ENCODE measurements around the gene SCMH1. TPM values are rescaled to one million over a fixed set of nuclear protein-coding genes. Genes with fewer than 3 reads are reported as not detected.

Gene SCMH1
- total and polyA plus RNA-seq, 2 experiments from 2014 or later: 48.1 to 52.3 TPM

- Histone ChIP-seq H3K9me2 (replicated peaks; ENCODE audit: insufficient read depth) (no peaks in the 10 kb centered on the region), H3K27ac (no peak overlapping the region), H3K27me3 (no peaks in the 10 kb centered on the region), H2AFZ (no peak overlapping the region), H3K4me1 (ENCODE audit: insufficient read depth) (no peaks in the 10 kb centered on the region), H3K4me3 (no peak overlapping the region), H4K20me1 (ENCODE audit: insufficient read depth, poor library complexity, severe bottlenecking) (no peaks in the 10 kb centered on the region), H3K9me3 (ENCODE audit: low read depth) (no peaks in the 10 kb centered on the region), H3K79me2 (no peaks in the 10 kb centered on the region), H3K4me2 (no peak overlapping the region), H3K36me3 (replicated peaks; ENCODE audit: insufficient read depth, low read depth) (no peaks in the 10 kb centered on the region)
- WGBS (ENCODE audit: low lambda C conversion rate, missing lambda C conversion rate): 91% methylated on average over 3 of the region's 3 CpGs
- TF ChIP-seq CTCF (IDR thresholded peaks at IDR 0.05; ENCODE audit: poor library complexity) (no peak), EZH2 (IDR thresholded peaks at IDR 0.05; ENCODE audit: borderline replicate concordance) (no peak), EZH2phosphoT487 (IDR thresholded peaks at IDR 0.05; ENCODE audit: low read depth, severe bottlenecking, unreplicated experiment) (no peak)
- DNase-seq (ENCODE audit: low spot score): no peak
Observed at GRCh38 chr1:41261926-41262618, 20.0 kb upstream of the SCMH1 start.

- DNase-seq (ENCODE audit: low spot score): no peak
- Histone ChIP-seq H3K79me2 (no peaks in the 10 kb centered on the region), H3K4me1 (ENCODE audit: insufficient read depth) (no peaks in the 10 kb centered on the region), H3K4me3 (no peak overlapping the region), H3K9me3 (ENCODE audit: low read depth) (no peaks in the 10 kb centered on the region), H3K36me3 (replicated peaks; ENCODE audit: insufficient read depth, low read depth) (no peaks in the 10 kb centered on the region), H3K27me3 (no peaks in the 10 kb centered on the region), H3K9me2 (replicated peaks; ENCODE audit: insufficient read depth) (no peaks in the 10 kb centered on the region), H3K4me2 (no peak overlapping the region), H2AFZ (no peak overlapping the region), H4K20me1 (ENCODE audit: insufficient read depth, poor library complexity, severe bottlenecking) (no peaks in the 10 kb centered on the region), H3K27ac (no peak overlapping the region)
- WGBS (ENCODE audit: low lambda C conversion rate, missing lambda C conversion rate): 92% methylated on average over 2 of the region's 2 CpGs
- no peak for TF ChIP-seq EZH2phosphoT487 (IDR thresholded peaks at IDR 0.05; ENCODE audit: low read depth, severe bottlenecking, unreplicated experiment)
- TF ChIP-seq CTCF (IDR thresholded peaks at IDR 0.05; ENCODE audit: poor library complexity): no peak
- TF ChIP-seq EZH2 (IDR thresholded peaks at IDR 0.05; ENCODE audit: borderline replicate concordance): no peak
Observed at GRCh38 chr1:41260768-41261167, 18.7 kb upstream of the SCMH1 start.

GRCh38 chr1:41259221-41259620, 17.1 kb upstream of the SCMH1 start:
- no peaks in the 10 kb centered on the region for H3K9me3 ChIP-seq (ENCODE audit: low read depth)
- no peaks in the 10 kb centered on the region for H4K20me1 ChIP-seq (ENCODE audit: insufficient read depth, poor library complexity, severe bottlenecking)
- no peak overlapping the region for H3K27ac ChIP-seq
- H3K79me2 ChIP-seq: no peaks in the 10 kb centered on the region
- no peak for TF ChIP-seq EZH2 (IDR thresholded peaks at IDR 0.05; ENCODE audit: borderline replicate concordance)
- no peak for TF ChIP-seq CTCF (IDR thresholded peaks at IDR 0.05; ENCODE audit: poor library complexity)
- TF ChIP-seq EZH2phosphoT487 (IDR thresholded peaks at IDR 0.05; ENCODE audit: low read depth, severe bottlenecking, unreplicated experiment): no peak
- no peak overlapping the region for H3K4me2 ChIP-seq
- no peaks in the 10 kb centered on the region for H3K27me3 ChIP-seq
- no peak for DNase-seq (ENCODE audit: low spot score)
- H3K4me1 ChIP-seq (ENCODE audit: insufficient read depth): no peaks in the 10 kb centered on the region
- H3K36me3 ChIP-seq (replicated peaks; ENCODE audit: insufficient read depth, low read depth): no peaks in the 10 kb centered on the region
- H2AFZ ChIP-seq: no peak overlapping the region
- H3K9me2 ChIP-seq (replicated peaks; ENCODE audit: insufficient read depth): no peaks in the 10 kb centered on the region
- no peak overlapping the region for H3K4me3 ChIP-seq
- WGBS (ENCODE audit: low lambda C conversion rate, missing lambda C conversion rate): 92% methylated on average over 3 of the region's 3 CpGs

Data from hepatocyte (in vitro differentiated cells).